ENCODE results near the gene CGB8. TPM values are rescaled to one million over a fixed set of nuclear protein-coding genes. Genes with fewer than 3 reads are reported as not detected.
A peak's percentile ranks its signal among the peaks of the same experiment; 100 is the strongest.
"Not testable (repeated sequence)": the region's sequence is repeated elsewhere in the genome, so short reads cannot be mapped to it uniquely, and the experiment has no call there.

CGB8 gene
- polyA plus RNA-seq, 2 of the 4 experiments (the other 2 are of a cell fraction): 0.63 to 2.7 TPM

- H3K4me3 ChIP-seq, FAIRE-seq, H3K4me1 ChIP-seq, H3K27ac ChIP-seq, H3K9me3 ChIP-seq, H3K4me2 ChIP-seq, POLR2A ChIA-PET: not testable (repeated sequence)
- peak; percentile 35; the same call in 1 of the 3 replicates for TF ChIP-seq CTCF (IDR thresholded peaks at IDR 0.05)
- TF ChIP-seq SREBF2 (IDR thresholded peaks at IDR 0.05): peak; percentile 12; the same call in 1 of the 2 replicates
- DNase-seq (ENCODE audit: low read depth in 1 of 2, low spot score in 1 of 2): peak in 1 of 2 experiments; percentile 69
- 52% methylated on average over 28 of the region's 28 CpGs for WGBS (ENCODE audit: missing lambda C conversion rate)
- ATAC-seq: peak in 1 of 2 experiments; percentile 83; a peak in 3 of 6 replicates
- CTCF ChIA-PET: interaction anchor here (0.6 to 1.4 kb wide), 5 partner anchors 32 to 76 kb away, joined by 3 to 7 read pairs (median 3); partner anchors contain the start of genes GYS1 and RUVBL2
These were observed 17.1 kb downstream of the CGB8 start, which contains the start of gene CGB2 for GRCh38 chr19:49031642-49032301. Gene CGB2, plus strand, starts transcription at chr19:49031890. Its CDS starts 206 bp downstream, at chr19:49032096.

GRCh38 chr19:49030323-49030722 lies 18.6 kb downstream of the CGB8 start:
- H3K4me2 ChIP-seq; CTCF ChIA-PET; H3K27ac ChIP-seq; POLR2A ChIA-PET; FAIRE-seq; H3K4me3 ChIP-seq; H3K4me1 ChIP-seq; H3K9me3 ChIP-seq; DNase-seq (ENCODE audit: low read depth in 1 of 2, low spot score in 1 of 2); ATAC-seq: not testable (repeated sequence)
- 83% methylated on average over 4 of the region's 8 CpGs for WGBS (ENCODE audit: missing lambda C conversion rate)

GRCh38 chr19:49029749-49030148 lies 19.2 kb downstream of the CGB8 start:
- H3K9me3 ChIP-seq; POLR2A ChIA-PET; H3K4me1 ChIP-seq; H3K4me2 ChIP-seq; H3K4me3 ChIP-seq; FAIRE-seq; DNase-seq (ENCODE audit: low read depth in 1 of 2, low spot score in 1 of 2); CTCF ChIA-PET: not testable (repeated sequence)
- H3K27ac ChIP-seq: peak overlapping the region; percentile 21 to 56; a peak in 3 of 6 replicates
- peak; percentile 12 to 59; a peak in 2 of 6 replicates for ATAC-seq
- 41% methylated on average over 4 of the region's 14 CpGs for WGBS (ENCODE audit: missing lambda C conversion rate)

- ChIA-PET POLR2A (interaction anchor here (0.6 kb wide), 1 partner anchor 150 kb away, joined by 3 read pairs; no protein-coding TSS in a partner anchor), CTCF (interaction anchor here (1.1 kb wide), 1 partner anchor 29 kb away, joined by 3 read pairs; no protein-coding TSS in a partner anchor)
- not testable (repeated sequence) for H3K9me3 ChIP-seq; H3K27ac ChIP-seq; FAIRE-seq; H3K4me3 ChIP-seq; ATAC-seq; H3K4me2 ChIP-seq; H3K4me1 ChIP-seq; DNase-seq (ENCODE audit: low read depth in 1 of 2, low spot score in 1 of 2)
- WGBS (ENCODE audit: missing lambda C conversion rate): 82% methylated on average over 9 of the region's 9 CpGs
These were observed 20.2 kb downstream of the CGB8 start for GRCh38 chr19:49028686-49029085.

- H3K4me2 ChIP-seq; H3K9me3 ChIP-seq; CTCF ChIA-PET; H3K4me1 ChIP-seq; DNase-seq (ENCODE audit: low read depth in 1 of 2, low spot score in 1 of 2); H3K4me3 ChIP-seq; FAIRE-seq; POLR2A ChIA-PET: not testable (repeated sequence)
- ATAC-seq: peak in 1 of 2 experiments; percentile 41; a peak in 3 of 6 replicates
- WGBS (ENCODE audit: missing lambda C conversion rate): 59% methylated on average over 17 of the region's 23 CpGs
- peak overlapping the region in 1 of 2 experiments; percentile 41; a peak in 1 of 6 replicates for H3K27ac ChIP-seq
These were observed 23.3 kb downstream of the CGB8 start for GRCh38 chr19:49025599-49025998.

- H3K4me1 ChIP-seq; ATAC-seq; H3K9me3 ChIP-seq; POLR2A ChIA-PET; CTCF ChIA-PET; FAIRE-seq; DNase-seq (ENCODE audit: low read depth in 1 of 2, low spot score in 1 of 2); H3K27ac ChIP-seq; H3K4me3 ChIP-seq; H3K4me2 ChIP-seq: not testable (repeated sequence)
- 87% methylated on average over 4 of the region's 6 CpGs for WGBS (ENCODE audit: missing lambda C conversion rate)
These were observed 23.8 kb downstream of the CGB8 start for GRCh38 chr19:49025088-49025487.

- H3K4me1 ChIP-seq; ATAC-seq; FAIRE-seq; POLR2A ChIA-PET; H3K9me3 ChIP-seq; DNase-seq (ENCODE audit: low read depth in 1 of 2, low spot score in 1 of 2); H3K27ac ChIP-seq; CTCF ChIA-PET; H3K4me2 ChIP-seq; H3K4me3 ChIP-seq: not testable (repeated sequence)
- WGBS (ENCODE audit: missing lambda C conversion rate): 77% methylated on average over 7 of the region's 15 CpGs
These were observed 24.7 kb downstream of the CGB8 start, which contains the start of gene CGB3 for GRCh38 chr19:49024233-49024632. Gene CGB3, minus strand, starts transcription at chr19:49024333. Its CDS starts 362 bp downstream, at chr19:49023971.

Measured in A549 (cell line).